ENCODE measurements around the gene RCOR3.
"Not testable (repeated sequence)": the region's sequence is repeated elsewhere in the genome, so short reads cannot be mapped to it uniquely, and the experiment has no call there.

The RCOR3 gene

DNA sequence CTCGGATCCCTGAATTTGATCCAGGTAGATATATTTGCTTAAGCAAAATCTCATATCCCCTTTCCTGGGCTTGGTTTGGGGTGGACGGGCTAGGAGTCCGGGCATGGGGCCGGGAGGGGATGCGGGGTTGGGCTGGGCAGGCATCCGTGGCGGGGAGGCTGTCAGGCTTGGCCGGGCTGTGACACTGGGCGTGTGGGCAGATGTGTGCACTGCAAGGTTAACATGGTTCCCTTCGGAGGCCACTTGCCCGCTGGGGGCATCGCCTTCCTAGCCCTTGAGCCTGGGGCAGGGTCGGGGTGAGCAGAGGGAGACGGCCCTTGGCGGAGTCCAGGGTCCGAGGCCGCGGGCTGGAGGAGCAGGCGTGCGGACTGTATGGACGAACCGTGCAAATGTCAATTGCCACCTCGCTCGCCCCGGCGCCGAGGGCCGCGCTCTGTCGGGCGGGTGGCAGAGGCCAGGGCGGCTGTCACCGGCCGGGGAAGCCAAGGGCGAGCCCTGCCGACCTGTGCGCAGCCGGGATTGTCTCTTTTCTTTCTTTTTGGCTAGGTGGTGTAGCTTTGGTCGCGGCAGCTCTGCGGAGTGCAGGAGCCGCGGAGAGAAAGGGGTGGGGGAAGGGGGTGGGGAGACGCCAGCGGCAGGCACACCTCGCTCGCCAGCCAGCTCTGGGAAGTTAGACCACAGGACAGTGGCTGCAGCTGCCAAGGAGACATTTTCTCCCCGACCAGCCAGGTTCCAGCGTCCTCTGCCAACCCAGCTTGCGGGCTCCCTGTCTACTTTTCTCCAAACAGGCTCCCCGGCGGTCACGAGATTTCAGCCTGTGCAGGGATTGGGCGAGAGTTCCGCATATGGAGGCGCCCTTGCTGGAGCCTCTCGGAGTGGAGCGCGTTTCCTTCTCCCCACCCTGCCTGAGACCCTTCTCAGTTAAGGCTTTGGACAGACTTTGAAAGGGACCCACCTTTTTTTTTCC lies 1.3 kb downstream of the RCOR3 start:
- peak; percentile 92 for DNase-seq

DNA sequence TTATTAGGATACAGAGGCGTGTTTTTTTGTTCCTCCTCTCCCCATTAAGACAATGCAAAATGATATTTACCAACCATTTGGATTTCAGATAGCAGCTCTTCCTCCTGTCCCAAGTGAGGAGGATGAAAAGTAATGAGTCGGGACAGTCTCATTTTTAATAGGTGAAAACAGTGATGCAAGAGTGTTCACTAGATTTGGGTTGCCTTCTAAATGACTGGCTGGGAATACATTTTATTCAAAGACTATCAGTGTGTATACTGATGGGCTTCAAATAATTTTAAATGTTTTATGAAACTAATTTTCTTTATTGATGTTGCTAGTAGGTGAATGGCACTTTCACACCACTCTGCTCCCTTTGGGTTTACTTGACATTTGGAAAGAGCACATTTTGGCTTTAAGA lies 2.1 kb downstream of the RCOR3 start:
- DNase-seq, result peak; percentile 3

DNA sequence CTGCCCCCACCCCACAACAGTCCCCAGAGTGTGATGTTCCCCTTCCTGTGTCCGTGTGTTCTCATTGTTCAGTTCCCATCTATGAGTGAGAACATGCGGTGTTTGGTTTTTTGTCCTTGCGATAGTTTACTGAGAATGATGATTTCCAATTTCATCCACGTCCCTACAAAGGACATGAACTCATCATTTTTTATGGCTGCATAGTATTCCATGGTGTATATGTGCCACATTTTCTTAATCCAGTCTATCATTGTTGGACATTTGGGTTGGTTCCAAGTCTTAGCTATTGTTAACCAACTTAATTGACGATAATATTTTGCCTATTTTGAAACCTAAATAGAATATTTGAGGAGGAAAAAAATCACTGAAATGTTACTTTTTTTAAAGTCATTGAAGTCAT lies 3.9 kb downstream of the RCOR3 start:
- DNase-seq, result not testable (repeated sequence)

DNA sequence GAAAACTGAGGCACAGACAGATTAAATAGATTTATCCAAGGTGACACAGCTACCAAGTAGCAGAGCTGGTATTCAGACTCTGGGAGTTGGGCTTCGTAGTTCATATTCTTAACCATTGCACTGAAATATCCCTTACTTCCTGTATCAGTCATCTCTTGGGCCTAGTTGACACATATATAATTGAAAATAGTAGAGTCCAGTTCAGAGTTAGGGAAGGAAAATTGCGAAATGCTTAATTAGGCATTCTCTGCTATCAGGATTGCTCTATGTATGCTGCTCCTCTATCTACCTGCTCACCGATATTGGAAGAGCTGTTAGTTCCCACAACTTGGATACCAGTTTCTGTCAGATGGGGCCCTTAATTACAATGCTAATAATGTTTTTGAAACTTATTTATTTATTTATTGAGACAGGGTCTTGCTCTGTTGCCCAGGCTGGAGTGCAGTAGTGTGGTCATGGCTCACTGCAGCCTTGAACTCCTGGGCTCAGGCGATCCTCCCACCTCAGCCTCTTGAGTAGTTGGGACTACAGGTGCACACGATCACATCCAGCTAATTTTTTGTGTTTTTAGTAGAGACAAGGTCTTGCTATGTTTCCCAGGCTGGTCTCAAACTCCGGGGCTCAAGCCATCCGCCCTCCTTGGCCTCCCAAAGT lies 8.2 kb downstream of the RCOR3 start:
- DNase-seq, result no peak

DNA sequence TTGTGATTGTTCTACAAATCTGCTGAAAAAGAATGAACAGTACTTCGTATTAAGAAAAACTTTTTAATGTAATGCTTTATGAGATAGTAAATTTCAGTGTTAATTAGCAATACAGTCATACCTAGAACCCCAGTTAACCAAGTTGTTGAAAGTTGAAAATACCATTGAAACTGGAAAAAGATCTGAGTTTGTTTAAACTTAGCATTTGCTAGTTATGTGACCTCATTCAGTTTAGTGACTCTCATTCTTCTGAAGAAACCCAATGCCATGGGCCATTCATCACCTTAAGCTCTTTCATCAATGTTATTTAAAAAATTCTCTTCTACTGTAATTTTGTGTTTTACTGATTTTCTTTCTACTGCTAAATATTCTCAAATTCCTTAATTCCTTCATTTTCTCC lies 20.2 kb downstream of the RCOR3 start:
- no peak for DNase-seq

DNA sequence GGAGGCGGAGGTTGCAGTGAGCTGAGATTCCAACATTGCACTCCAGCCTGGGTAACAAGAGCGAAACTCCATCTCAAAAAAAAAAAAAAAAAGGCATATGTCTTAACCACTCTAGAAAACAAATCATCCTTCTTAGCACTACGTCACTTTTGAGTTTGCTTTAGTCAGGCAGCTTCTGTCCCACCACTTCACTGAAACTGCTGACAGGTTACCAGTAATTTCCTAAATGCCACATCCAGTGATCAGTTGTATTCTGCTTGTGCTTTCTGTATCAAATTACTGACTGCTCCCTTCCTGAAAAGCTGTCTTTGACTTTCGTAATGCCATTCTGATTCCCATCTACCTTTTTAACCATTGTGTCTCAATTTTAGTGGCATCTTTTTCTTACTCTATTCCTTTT lies 21.7 kb downstream of the RCOR3 start:
- no peak for DNase-seq

DNA sequence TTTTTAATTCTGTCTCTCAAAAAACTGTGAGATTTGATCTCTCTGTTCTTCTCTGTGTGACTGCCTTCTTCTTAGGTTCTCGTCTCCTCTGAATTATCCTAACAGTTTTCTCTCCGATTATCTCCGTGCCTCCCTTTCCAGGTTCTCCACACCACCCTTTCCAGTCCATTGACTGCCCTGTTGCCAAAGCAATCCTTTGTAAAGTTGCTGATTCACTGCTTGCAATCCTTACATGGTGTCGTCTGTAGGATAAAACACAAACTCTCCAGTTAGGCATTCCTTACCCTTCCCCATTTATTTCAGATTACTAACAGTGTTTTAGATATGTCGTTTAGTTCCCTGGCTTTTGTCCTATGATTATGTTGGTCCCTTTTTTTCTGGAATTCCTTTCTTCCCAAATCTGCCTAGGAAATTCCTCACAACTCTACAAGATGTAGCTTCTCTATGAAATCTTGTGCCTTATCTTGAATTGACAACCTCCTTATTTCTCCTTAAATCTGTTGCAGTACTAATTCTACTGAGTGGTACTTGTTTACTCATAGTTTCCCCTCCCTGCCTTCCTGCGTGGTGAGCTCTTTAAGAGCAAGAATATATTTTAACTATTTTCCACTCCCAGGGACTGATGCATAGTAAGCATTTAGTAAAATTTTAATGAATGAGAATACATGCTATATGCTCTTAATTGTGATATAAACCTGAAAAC lies 22.3 kb downstream of the RCOR3 start:
- DNase-seq, result no peak

DNA sequence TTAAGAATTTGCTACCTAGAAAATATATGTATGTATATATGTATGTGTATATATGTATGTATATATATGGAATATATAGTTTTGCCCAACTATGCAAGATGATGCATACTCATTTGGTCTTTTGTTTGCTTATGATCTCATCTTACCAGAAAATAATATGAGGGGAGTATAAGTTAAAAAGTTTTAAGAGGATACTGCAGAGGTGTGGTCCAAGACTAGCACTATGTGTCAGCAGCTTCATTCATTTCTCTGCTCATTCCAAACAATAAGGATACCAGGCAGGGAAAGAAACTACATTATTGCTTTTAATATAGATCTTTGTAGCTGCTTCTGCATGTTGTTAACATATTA lies 22.8 kb downstream of the RCOR3 start:
- DNase-seq, result no peak

DNA sequence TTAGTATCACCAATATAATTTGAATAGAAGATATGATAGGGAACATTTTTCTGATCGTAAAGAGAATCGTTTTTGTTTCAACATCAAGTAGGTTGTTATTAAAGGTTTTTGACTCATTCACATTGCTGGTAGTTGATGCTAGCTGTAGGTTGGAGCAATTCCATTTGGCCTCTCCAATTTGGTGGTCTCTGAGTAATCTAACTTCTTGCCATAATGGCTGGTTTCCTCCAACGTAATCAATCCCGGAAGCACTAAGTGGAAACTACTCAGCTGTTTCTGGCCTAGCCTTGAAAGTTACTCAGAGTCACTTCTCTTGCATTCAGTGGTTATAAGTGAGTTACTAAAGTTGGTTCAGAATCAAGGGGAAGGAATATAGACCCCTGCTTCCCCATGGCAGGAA lies 26.0 kb downstream of the RCOR3 start:
- DNase-seq, result no peak

DNA sequence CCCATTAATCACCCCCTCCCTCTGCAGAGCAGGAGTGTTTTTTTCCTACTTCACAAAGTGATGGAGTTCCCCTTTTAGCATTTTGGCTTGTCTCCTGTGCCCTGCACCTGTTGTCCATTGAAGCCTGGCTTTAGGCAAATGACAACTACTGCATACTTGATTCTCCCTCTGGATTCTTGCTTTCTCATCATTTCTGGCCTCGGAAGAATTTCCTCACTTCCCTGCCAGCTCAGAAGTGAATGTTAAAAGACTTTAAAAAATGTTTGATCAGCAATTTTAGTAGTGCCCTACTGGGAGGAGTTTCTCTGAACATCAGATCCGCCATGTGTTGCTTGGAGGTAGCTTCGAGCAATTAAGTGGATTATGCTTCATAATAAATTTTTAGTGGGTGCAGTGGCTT lies 28.1 kb downstream of the RCOR3 start:
- no peak for DNase-seq

DNA sequence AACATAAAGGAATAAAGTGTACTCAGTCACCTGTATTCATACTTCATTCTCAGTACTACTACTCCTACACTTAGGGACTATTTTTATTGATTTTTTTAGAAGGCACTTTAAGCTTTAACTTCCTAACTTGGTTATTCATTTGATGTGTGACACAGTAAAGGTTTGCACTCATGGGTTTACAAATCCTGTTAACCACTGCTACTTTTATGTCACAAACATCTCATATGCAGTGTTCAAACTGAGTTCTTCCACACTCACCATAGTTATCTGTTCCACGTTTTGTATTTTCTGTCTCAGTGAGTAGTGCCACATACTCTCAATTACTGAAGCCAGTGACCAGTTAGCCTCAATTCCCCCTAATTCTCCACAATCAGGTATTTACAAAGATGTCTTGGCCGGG lies 33.2 kb downstream of the RCOR3 start:
- no peak for DNase-seq

DNA sequence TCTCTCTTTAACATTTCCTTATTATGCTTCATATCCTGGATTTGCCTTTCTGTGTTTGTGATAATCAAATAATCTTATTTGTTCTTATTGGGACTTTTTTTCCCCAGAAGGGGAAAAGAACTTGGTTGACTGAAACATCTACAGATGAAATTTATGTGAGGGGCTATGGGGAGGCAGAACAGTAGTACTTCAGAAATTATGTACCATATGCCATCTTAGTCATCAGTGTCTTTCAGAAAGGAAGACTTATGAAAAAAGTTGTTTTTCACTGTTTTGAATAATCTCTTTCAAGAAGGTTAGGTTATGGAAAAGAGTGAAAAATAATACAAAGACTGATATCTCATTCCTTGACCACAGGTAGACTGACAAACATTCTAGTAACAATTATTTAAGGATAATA lies 37.2 kb downstream of the RCOR3 start:
- DNase-seq, result no peak

DNA sequence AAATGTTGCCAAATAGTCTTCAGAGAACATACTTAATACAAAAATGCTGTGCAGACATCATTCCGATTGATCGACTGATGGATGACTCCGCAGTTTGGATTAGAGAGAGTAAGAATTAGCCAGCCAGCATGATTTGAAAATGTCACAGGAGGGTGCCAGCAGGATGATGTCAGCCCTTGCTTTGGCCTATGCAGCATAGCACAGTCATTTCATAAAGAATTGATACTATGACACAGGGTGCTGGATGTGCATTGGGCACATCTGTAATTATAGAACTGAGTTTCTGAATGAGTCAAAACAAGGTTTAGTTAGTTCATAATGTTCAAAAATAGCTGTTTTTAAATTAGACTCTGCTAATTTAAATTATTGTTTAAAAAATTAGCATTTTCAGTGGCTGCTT lies 45.9 kb downstream of the RCOR3 start:
- no peak for DNase-seq

DNA sequence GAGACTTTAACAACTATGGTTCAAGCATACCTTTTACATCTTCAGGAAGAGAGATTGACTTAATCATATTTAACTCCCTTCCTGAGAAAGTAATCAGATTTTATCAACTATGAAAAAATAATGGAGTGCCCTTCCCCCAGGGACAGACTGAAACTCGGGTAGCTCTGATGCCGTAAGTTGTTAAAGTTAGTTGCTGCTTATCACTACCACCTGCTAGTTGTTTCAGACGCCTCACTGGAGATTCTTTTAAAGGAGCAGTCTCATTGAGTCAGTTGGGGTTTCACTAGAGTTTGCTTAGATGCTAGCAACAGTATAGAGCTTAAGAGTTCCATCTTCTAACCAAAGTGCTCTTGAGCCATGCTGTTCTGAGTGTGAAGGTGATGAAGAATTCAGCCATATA lies 50.5 kb downstream of the RCOR3 start:
- DNase-seq, result peak; percentile 66

DNA sequence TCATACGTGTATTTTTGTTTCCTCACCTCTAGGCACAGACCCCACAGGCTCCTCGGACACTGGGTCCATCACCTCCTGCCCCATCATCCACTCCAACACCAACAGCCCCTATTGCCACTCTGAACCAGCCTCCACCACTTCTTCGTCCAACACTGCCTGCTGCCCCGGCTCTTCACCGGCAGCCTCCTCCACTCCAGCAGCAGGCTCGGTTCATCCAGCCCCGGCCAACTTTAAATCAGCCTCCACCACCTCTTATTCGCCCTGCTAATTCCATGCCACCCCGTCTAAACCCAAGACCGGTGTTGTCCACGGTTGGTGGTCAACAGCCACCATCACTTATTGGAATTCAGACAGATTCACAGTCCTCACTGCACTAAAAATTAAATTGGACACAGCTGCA lies 54.2 kb downstream of the RCOR3 start:
- no peak for DNase-seq

DNA sequence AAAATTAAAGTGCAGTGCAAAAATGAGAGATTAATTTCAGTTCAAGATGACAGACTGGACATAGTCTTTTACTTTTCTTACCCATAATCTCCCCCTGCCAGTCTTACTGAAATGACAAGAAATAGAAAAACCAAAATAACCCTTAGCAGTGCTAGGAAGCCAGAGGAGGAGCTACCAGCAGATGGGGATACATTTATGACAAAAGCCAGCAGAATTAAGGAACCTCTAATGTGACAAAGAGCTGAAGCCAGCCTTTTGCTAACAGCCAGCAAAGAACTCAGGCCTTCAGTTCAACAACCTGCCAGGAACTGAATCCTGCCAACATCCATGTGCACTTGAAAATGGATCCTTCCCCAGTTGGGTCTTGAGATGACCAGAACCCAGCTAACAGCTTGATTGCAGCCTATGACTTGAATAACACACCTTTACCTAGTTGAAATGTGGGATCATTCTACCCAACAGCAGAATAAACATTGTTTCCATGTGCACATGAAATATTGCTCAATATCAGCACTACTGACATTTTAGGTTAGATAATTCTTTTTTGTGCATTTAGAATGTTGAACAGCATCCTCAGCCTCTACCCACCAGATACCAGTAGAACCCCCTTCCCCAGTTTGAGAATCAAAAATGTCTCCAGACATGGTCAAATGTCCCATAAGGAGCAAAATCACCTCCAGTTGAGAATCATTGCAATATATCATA lies 59.6 kb downstream of the RCOR3 start:
- DNase-seq, result peak; percentile 53

DNA sequence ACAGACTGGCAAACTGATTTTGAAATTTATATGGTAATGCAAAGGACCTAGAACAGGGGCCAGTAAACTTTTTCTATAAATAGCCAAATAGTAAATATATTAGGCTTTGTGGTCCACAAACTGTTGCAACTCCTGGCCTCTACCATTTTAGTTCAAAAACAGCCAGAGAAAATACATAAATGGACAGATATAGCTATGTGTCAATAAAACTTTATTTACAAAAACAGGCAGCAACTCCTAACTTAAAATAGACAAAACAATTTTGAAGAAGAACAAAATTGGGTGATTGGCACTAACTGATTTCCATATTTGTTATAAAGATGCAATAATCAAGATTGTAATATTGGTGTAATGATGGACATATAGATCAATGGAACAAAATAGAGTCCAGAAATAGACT lies 60.7 kb downstream of the RCOR3 start:
- no peak for DNase-seq

DNA sequence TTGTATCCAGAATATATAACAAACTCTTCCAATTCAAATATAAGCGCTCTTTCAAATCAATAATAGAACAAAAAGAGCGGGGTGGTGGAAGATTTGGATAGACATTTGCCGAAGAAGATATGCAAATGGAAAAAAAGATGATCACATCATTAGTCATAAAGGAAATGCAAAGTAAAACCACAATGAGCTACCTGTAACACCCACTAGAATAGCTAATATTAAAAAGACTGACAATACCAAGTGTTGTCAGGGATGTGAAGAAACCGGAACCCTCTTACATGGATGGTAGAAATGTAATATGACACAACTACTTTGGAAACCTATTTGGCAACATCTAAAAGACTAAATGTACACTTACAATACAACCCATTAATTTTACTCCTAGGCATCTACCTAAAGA lies 61.8 kb downstream of the RCOR3 start:
- DNase-seq, result no peak

DNA sequence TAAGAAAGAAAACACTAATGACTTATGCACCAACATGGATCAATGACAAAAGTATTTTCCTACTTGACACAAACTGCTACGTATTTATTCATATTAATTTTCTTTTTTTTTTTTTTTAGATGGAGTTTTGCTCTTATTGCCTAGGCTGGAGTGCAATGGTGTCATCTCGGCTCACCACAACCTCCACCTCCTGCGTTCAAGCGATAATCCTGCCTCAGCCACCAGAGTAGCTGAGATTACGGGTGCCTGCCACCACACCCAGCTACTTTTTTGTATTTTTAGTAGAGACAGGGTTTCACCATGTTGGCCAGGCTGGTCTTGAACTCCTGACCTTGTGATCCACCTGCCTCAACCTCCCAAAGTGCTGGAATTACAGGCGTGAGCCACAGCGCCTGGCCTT lies 62.5 kb downstream of the RCOR3 start:
- DNase-seq, result peak; percentile 56

DNA sequence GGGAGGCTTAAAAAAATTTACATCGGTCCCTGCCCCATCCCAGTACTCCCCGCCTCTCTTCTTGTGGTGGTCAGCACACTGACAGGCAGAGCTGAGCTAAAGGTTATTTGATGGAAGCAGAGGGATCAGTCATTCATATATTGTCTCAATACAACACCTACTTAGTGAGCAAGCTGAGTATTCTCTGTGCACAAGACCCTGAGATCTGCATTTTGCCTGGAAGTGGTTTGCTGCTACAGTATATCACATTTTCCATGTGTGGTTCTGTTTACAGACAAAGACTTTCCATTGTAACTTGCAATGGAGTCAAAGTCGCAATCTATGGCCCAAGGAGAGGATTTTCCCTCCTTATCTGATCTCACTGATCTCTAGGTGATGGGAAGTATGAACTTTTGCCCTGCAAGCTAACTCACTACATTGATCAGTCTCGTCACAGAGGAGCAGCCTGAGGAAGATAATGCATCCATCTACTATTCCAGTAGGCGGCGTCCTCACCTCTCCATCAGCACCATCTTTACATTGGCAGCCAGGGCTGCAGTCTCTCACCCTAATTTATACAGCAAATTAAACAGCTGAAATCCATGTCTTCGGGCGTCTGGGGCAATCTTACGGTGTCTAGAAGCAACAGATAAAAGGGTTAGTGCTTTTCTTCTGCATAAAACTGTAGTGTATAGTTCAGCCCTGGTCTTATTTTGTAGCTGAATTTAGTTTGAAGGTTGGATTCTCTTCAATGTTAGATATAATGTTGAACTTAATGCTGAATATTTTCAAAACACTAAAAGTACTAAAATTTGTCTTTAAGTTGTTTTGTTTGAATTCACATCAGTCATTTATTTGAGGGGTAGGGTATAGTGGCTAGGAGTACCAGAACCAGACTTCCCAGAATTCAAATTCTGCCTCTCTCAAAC lies 64.2 kb downstream of the RCOR3 start:
- DNase-seq, result peak; percentile 89

DNA sequence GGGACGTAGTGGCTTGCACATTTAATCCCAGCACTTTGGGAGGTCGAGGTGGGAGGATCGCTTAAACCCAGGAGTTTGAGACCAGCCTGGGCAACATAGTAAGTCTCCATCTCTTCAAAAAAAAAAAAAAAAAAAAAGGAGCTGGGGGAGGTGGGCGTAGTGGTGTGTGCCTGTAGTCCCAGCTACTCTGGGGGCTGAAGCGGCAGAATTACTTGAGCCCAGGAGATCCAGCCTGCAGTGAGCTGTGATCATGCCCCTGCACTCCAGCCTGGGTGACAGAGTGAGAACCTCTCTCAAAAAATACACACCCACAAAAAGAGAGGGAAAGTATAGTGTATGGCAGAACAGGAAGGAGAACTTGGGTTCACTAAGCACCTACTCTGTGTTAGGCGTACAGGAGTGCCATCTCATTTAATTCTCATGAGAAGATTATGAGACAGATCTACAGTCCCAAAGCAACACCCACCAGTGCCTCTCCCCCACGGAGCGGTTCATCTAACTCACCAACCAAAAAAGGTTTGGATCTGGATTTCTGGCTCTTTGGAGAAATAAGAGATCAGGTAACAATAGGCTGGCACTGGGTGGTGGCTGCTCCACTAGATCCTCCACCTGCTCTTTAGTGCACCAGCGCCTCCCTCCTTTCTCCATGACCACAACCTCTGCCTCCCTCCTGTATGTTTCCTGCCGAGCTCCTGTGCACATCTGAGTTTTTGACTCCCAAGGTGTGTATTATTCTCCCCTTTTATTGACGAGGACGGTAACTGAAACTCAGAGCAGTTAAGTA lies 66.0 kb downstream of the RCOR3 start:
- DNase-seq, result no peak
